Neural cell (in vitro differentiated cells): ENCODE results near the gene IRF7.

ENCODE experiments used
- CTCF ChIP-seq: fragments of 450-650 bp; IDR thresholded peaks from 2 replicates; pipeline ENCODE4 v1.5.1; 2014; ENCODE audit warnings: antibody characterized with exemption, mild to moderate bottlenecking, moderate library complexity; ENCODE audit not compliant: poor library complexity, severe bottlenecking
- EP300 ChIP-seq: fragments of 450-650 bp; conservative IDR thresholded peaks from 2 replicates; pipeline ENCODE4 v1.6.1; 2014; ENCODE audit warnings: antibody characterized with exemption, mild to moderate bottlenecking, moderate library complexity; ENCODE audit not compliant: poor library complexity, severe bottlenecking
- EZH2 ChIP-seq: fragments of 200-600, 300-800 bp; shearing (Covaris generic), sonication (generic); IDR thresholded peaks from 2 replicates; pipeline ENCODE4 v1.6.1; 2014; ENCODE audit warnings: antibody characterized with exemption, low read length, borderline replicate concordance, mild to moderate bottlenecking; ENCODE audit not compliant: insufficient read depth, poor library complexity, severe bottlenecking
- MXI1 ChIP-seq: fragments of 450-650 bp; conservative IDR thresholded peaks from 2 replicates; pipeline ENCODE4 v1.6.1; 2014; ENCODE audit warnings: antibody characterized with exemption, mild to moderate bottlenecking; ENCODE audit not compliant: poor library complexity, severe bottlenecking
- POLR2AphosphoS5 ChIP-seq: IDR thresholded peaks from 2 replicates; pipeline ENCODE4 v1.6.1; 2012

GRCh38 chr11:587978-588380 lies 27.8 kb downstream of the IRF7 start:
- TF ChIP-seq CTCF (no peak), POLR2AphosphoS5 (no peak), EP300 (no peak), MXI1 (no peak), EZH2 (no peak)
